GM12878 (cell line): ENCODE measurements around the gene LTBP4. TPM values are rescaled to one million over a fixed set of nuclear protein-coding genes. Genes with fewer than 3 reads are reported as not detected.

Source experiments
- ASH2L ChIP-seq: fragments of 300-600, 200-600 bp; sonication (generic); IDR thresholded peaks from 2 replicates; pipeline ENCODE4 v1.6.1; 2017; ENCODE audit warnings: low read depth, mild to moderate bottlenecking, borderline replicate concordance
- ATF7 ChIP-seq: fragments of 450-650 bp; IDR thresholded peaks from 2 replicates; pipeline ENCODE4 v1.6.1; 2016; ENCODE audit warnings: low read depth, mild to moderate bottlenecking
- BRCA1 ChIP-seq: IDR thresholded peaks from 2 replicates; pipeline ENCODE4 v1.6.1; 2011; ENCODE audit warnings: low read depth, low read length, improper control_type of control experiment
- FOXM1 ChIP-seq: IDR thresholded peaks from 2 replicates; pipeline ENCODE4 v1.6.1; 2012; ENCODE audit warnings: low read depth, mild to moderate bottlenecking, inconsistent platforms, low read length, moderate library complexity
- HDAC2 ChIP-seq: fragments of 200-600 bp; sonication (generic); IDR thresholded peaks from 2 replicates; pipeline ENCODE4 v1.6.1; 2017
- HDGF ChIP-seq: fragments of 450-650 bp; IDR thresholded peaks from 2 replicates; pipeline ENCODE4 v1.6.1; 2016; ENCODE audit warnings: antibody characterized with exemption
- KAT2A ChIP-seq: conservative IDR thresholded peaks from 2 replicates; pipeline ENCODE4 v1.6.1; 2011; ENCODE audit warnings: low read depth, low read length; ENCODE audit not compliant: control insufficient read depth
- NFYB ChIP-seq: IDR thresholded peaks from 2 replicates; pipeline ENCODE4 v1.6.1; 2011; ENCODE audit warnings: low read depth, mild to moderate bottlenecking, low read length, improper control_type of control experiment, moderate library complexity; ENCODE audit not compliant: insufficient read depth
- NR2F1 ChIP-seq: fragments of 450-650 bp; conservative IDR thresholded peaks from 2 replicates; pipeline ENCODE4 v1.6.1; 2017; ENCODE audit warnings: mild to moderate bottlenecking
- RUNX3 ChIP-seq: IDR thresholded peaks from 2 replicates; pipeline ENCODE4 v1.6.1; 2012; ENCODE audit warnings: low read length, inconsistent platforms
- SIN3A ChIP-seq: IDR thresholded peaks from 2 replicates; pipeline ENCODE4 v1.6.1; 2012; ENCODE audit warnings: low read depth, low read length, improper control_type of control experiment
- SREBF1 ChIP-seq: IDR thresholded peaks from 2 replicates; pipeline ENCODE4 v1.6.1; 2012; ENCODE audit warnings: mild to moderate bottlenecking, low read length
- TCF12 ChIP-seq: IDR thresholded peaks from 2 replicates; pipeline ENCODE4 v1.6.1; 2011; ENCODE audit warnings: low read depth, mild to moderate bottlenecking, low read length
- TCF3 ChIP-seq: IDR thresholded peaks from 2 replicates; pipeline ENCODE4 v1.6.1; 2012; ENCODE audit warnings: low read depth, mild to moderate bottlenecking, low read length, borderline replicate concordance; ENCODE audit not compliant: insufficient read depth
- polyA plus RNA-seq, 11 experiments: library from polyadenylated mRNA; depleted of rRNA in 4 of 11; unstranded in 6 of 11; stranded (reverse) in 5 of 11; fragments of >200 nt; fragmentation: Nextera tagmentation in 4 of 11; fragmentation: Illumina TruSeq in 1 of 11; extraction: Ambion mirVana in 4 of 11; extraction: Trizol in 1 of 11; gene quantifications; 1 replicate in 1 of 11; 2 replicates in 10 of 11; pipeline versions ENCODE4 v1.2.1 to v1.2.3, GENCODE V29; 2011 to 2016; ENCODE audit warnings: inconsistent platforms in 2 of 11, missing spikeins in 2 of 11, low read depth in 1 of 11
- total RNA-seq, 4 experiments: library from RNA; depleted of rRNA in 3 of 4; stranded (reverse); fragments of >200 nt in 3 of 4; fragmentation: Illumina TruSeq in 1 of 4; extraction: Trizol in 1 of 4; gene quantifications; 2 replicates each; pipeline versions ENCODE4 v1.2.1 to v1.2.3, GENCODE V29; 2013 to 2021
- TF ChIP-seq, protein P1 (sequence below): fragments of 450-650 bp; IDR thresholded peaks from 2 replicates; pipeline ENCODE4 v1.6.1; 2017; ENCODE audit warnings: antibody characterized with exemption, mild to moderate bottlenecking, moderate library complexity
- TF ChIP-seq, protein P2 (sequence below): IDR thresholded peaks from 2 replicates; pipeline ENCODE4 v1.6.1; 2012; ENCODE audit warnings: low read length, inconsistent platforms

Gene LTBP4
- total and polyA plus RNA-seq, 10 of the 15 experiments (the other 5 are each of a cell fraction or from before 2014, with no cell fraction given): 0.09 to 34.6 (median 8.5) TPM; not detected in 1

DNA sequence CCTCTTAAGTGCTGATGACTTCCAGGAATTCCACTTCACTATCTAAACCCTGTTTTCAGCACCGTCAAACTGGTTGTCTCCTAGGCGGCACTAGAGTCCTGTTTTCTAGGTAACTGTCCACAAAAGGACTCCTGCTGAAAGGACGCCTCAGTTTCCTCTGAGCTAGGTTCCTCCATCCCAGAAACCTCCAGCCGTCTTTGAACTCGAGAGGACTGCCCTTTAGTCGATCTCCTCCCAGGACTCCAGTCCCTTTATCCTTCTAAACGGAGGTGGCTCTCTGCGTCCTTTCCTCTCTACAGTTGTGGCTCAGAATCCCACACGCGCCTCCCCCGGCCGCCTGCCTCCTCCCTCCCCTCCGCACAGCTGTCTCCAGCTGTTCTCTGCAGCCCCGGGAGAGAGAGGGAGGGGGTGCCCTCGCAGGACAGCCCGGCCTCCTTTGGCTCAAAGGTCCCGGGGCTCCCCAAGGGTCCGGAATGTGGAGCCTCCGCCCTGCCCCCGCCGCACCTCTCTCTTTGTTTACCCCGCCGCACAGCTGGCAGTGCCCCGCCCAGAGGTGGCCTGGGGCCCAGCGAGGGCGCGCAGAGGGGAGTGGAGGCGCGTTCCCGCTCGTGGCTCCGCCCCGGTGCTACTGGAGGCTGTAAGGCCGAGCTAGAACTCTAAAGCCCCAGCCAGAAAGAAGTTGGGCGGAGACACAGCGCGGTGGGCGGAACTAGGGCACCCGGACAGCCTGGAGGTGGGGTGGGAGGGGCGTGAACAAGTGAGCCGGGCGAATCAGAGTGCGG lies 2.4 kb downstream of the LTBP4 start (continued):
- TF ChIP-seq BRCA1: no peak
- 0 out of 2 replicates have a peak, but pooled peaks have one; percentile 5 for TF ChIP-seq NFYB
- TF ChIP-seq, protein P1, sequence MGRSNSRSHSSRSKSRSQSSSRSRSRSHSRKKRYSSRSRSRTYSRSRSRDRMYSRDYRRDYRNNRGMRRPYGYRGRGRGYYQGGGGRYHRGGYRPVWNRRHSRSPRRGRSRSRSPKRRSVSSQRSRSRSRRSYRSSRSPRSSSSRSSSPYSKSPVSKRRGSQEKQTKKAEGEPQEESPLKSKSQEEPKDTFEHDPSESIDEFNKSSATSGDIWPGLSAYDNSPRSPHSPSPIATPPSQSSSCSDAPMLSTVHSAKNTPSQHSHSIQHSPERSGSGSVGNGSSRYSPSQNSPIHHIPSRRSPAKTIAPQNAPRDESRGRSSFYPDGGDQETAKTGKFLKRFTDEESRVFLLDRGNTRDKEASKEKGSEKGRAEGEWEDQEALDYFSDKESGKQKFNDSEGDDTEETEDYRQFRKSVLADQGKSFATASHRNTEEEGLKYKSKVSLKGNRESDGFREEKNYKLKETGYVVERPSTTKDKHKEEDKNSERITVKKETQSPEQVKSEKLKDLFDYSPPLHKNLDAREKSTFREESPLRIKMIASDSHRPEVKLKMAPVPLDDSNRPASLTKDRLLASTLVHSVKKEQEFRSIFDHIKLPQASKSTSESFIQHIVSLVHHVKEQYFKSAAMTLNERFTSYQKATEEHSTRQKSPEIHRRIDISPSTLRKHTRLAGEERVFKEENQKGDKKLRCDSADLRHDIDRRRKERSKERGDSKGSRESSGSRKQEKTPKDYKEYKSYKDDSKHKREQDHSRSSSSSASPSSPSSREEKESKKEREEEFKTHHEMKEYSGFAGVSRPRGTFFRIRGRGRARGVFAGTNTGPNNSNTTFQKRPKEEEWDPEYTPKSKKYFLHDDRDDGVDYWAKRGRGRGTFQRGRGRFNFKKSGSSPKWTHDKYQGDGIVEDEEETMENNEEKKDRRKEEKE: no peak
- TF ChIP-seq FOXM1: no peak
- TF ChIP-seq, protein P2, sequence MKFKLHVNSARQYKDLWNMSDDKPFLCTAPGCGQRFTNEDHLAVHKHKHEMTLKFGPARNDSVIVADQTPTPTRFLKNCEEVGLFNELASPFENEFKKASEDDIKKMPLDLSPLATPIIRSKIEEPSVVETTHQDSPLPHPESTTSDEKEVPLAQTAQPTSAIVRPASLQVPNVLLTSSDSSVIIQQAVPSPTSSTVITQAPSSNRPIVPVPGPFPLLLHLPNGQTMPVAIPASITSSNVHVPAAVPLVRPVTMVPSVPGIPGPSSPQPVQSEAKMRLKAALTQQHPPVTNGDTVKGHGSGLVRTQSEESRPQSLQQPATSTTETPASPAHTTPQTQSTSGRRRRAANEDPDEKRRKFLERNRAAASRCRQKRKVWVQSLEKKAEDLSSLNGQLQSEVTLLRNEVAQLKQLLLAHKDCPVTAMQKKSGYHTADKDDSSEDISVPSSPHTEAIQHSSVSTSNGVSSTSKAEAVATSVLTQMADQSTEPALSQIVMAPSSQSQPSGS: no peak
- peak; percentile 98 for TF ChIP-seq HDGF
- no peak for TF ChIP-seq ATF7
- peak; percentile 78; the same call in 1 of the 2 replicates for TF ChIP-seq SIN3A
- TF ChIP-seq TCF3: peak; percentile 96
- peak; percentile 89 for TF ChIP-seq TCF12
- TF ChIP-seq HDAC2: no peak
- no peak for TF ChIP-seq RUNX3
- TF ChIP-seq SREBF1: no peak
- TF ChIP-seq NR2F1: 0 out of 2 replicates have a peak, but pooled peaks have one; percentile 17
- no peak for TF ChIP-seq ASH2L
- no peak for TF ChIP-seq KAT2A
